Muscle of leg (tissue), 11 donors: ENCODE data around the gene MRAP. TPM values are rescaled to one million over a fixed set of nuclear protein-coding genes. Genes with fewer than 3 reads are reported as not detected.
"Not testable (repeated sequence)": the region's sequence is repeated elsewhere in the genome, so short reads cannot be mapped to it uniquely, and the experiment has no call there.

Experiments
- DNase-seq: peaks from one replicate; pipeline ENCODE4 v3.0.0; 2013
- H3K27ac ChIP-seq: one replicate; pipeline ENCODE4 v1.5.1; 2013; ENCODE audit warnings: mild to moderate bottlenecking, low read length, control low read depth
- H3K27me3 ChIP-seq: one replicate; pipeline ENCODE4 v1.6.1; 2013; ENCODE audit warnings: low read length; ENCODE audit not compliant: control insufficient read depth, insufficient read depth
- H3K36me3 ChIP-seq: one replicate; pipeline ENCODE4 v1.6.1; 2013; ENCODE audit warnings: low read length; ENCODE audit not compliant: control insufficient read depth, insufficient read depth
- H3K4me1 ChIP-seq: one replicate; pipeline ENCODE4 v1.6.1; 2013; ENCODE audit warnings: low read length; ENCODE audit not compliant: control insufficient read depth, insufficient read depth
- H3K4me3 ChIP-seq: one replicate; pipeline ENCODE4 v1.5.1; 2013; ENCODE audit warnings: low read length, control low read depth
- H3K9me3 ChIP-seq: replicated peaks from 2 replicates; pipeline ENCODE4 v1.6.1; 2013; ENCODE audit warnings: low read depth, low read length; ENCODE audit not compliant: control insufficient read depth
- WGBS: methylation state at CpG from one replicate; pipeline ENCODE4 v1.1.5; 2013; ENCODE audit warnings: missing lambda C conversion rate; ENCODE audit not compliant: insufficient coverage; 5-methylcytosine and 5-hydroxymethylcytosine counted together
- polyA plus RNA-seq, 8 donors: library from polyadenylated mRNA; unstranded; fragments of 120-200 nt; gene quantifications; one replicate each; pipeline versions ENCODE4 v1.2.1 to v1.2.3, GENCODE V29; 2013; ENCODE audit warnings: inconsistent platforms in 1 of 8, low replicate concordance in 1 of 8; ENCODE audit not compliant: insufficient read length in 8 of 8, insufficient read depth in 1 of 8
- total RNA-seq: library from RNA; stranded (reverse); fragments of 120-200 nt; gene quantifications from one replicate; pipeline ENCODE4 v1.2.4, GENCODE V29; 2013

MRAP gene
- total and polyA plus RNA-seq, 9 donors: 0.20 to 1.2 (median 0.45) TPM; not detected in 6

DNA sequence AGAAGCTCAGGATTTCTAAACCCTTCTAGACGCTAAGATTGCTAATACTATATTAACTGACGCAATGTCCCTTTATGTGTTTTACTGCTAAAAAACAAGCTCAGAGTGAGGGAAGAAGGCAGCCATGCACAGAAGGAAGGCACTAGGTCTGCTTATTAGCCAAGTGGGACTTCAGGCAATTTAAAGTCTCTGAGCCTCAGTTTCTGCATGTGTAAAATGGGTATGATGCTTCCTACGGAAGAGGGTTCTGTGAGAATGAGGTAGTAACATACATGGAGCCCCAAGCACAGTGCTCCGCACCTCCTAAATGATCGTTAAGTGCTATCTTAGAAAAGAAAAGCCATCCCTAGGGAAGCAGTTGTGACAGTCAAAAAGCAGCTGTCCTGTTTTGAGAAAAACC is 36.7 kb upstream of the MRAP start:
- H3K9me3 ChIP-seq: no peaks in the 10 kb centered on the region
- H3K4me1 ChIP-seq: peaks cover 13% of the 10 kb centered on the region
- H3K27me3 ChIP-seq: peaks cover 2% of the 10 kb centered on the region
- peaks cover 4% of the 10 kb centered on the region for H3K36me3 ChIP-seq
- WGBS: 94% methylated on average over 3 of the region's 5 CpGs
- H3K4me3 ChIP-seq: no peak overlapping the region
- DNase-seq: no peak
- no peak overlapping the region for H3K27ac ChIP-seq

DNA sequence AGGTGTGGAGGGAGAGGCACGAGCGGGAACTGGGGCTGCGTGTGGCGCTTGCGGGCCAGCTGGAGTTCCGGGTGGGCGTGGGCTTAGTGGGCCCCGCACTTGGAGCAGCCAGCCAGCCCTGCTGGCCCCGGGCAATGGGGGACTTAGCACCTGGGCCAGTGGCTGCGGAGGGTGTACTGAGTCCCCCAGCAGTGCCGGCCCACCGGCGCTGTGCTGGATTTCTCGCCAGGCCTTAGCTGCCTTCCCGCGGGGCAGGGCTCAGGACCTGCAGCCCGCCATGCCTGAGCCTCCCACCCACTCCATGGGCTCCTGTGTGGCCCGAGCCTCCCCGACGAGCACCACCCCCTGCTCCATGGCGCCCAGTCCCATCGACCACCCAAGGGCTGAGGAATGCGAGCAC is 33.3 kb upstream of the MRAP start:
- H3K27ac ChIP-seq, H3K9me3 ChIP-seq, H3K4me1 ChIP-seq, H3K4me3 ChIP-seq, H3K27me3 ChIP-seq, DNase-seq: not testable (repeated sequence)
- WGBS: 97% methylated on average over 6 of the region's 23 CpGs
- peaks cover 17% of the 10 kb centered on the region for H3K36me3 ChIP-seq

DNA sequence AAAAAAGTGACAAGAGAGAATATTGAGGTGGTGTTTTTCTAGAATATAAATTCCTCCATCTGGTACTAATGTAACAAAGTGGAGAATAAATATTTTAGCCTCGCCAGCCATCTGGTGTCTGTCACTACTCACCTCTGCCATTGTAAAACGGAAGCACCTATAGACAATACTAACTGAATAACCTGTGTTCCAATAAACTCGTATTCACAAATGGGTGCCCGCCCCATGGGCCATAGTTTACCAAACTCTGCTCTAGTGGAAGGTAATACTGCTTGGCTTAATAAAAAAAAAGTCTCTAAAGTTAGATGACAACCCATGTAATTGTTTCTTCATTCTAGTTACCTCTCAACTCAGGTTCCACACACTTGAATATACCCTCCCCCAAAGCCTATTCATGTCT is 27.9 kb upstream of the MRAP start:
- H3K9me3 ChIP-seq: no peaks in the 10 kb centered on the region
- DNase-seq: no peak
- no CpG with 5 or more reads among the region's 4 CpGs for WGBS
- H3K4me1 ChIP-seq: no peaks in the 10 kb centered on the region
- H3K4me3 ChIP-seq: no peak overlapping the region
- H3K27me3 ChIP-seq: no peaks in the 10 kb centered on the region
- no peak overlapping the region for H3K27ac ChIP-seq
- peaks cover 21% of the 10 kb centered on the region for H3K36me3 ChIP-seq

DNA sequence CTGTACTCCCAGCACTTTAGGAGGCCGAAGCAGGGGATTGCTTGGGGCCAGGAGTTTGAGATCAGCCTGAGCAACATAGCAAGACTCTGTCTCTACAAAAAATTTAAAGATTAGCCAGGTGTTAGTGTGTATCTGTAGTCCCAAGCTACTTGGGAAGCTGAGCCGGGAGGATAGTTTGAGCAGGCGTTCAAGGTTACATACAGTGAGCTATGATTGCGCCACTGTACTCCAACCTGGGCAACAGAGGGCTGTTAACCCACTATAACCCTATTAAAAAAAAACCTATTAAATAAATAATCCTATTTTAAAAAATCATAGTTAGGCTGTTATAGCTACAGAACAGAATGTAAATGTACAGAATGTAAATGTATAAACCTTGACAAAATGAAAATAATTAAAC is 22.0 kb upstream of the MRAP start:
- Histone ChIP-seq H3K4me1 (peaks cover 18% of the 10 kb centered on the region), H3K27ac (no peak overlapping the region), H3K9me3 (no peaks in the 10 kb centered on the region), H3K36me3 (peaks cover 4% of the 10 kb centered on the region), H3K27me3 (no peaks in the 10 kb centered on the region), H3K4me3 (no peak overlapping the region)
- DNase-seq: no peak
- no CpG with 5 or more reads among the region's 4 CpGs for WGBS

DNA sequence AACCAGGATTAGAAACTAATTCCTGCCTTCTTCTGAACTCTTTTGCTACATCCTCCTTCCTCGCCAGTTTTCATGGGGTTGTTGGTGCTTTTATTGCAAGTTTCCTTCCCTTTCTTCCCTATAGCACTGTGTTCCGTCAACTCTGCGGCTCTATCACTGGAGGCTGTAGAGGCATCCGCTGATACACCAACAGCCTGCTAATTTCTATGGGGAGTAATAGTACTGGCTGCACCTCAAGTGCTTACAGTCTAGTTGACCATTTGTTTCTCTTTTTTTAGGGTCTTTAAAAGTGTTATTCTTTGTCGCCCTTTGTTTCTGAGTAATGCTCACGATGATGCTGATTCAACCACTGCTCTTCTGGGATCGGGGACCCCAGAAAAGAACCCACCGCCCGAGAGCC is 20.6 kb upstream of the MRAP start:
- H3K4me3 ChIP-seq: peak overlapping the region; percentile 91
- peak overlapping the region; percentile 72 for H3K27ac ChIP-seq
- no peaks in the 10 kb centered on the region for H3K9me3 ChIP-seq
- H3K36me3 ChIP-seq: peaks cover 9% of the 10 kb centered on the region
- H3K27me3 ChIP-seq: no peaks in the 10 kb centered on the region
- WGBS: 0% methylated on average over 4 of the region's 9 CpGs
- peaks cover 18% of the 10 kb centered on the region for H3K4me1 ChIP-seq
- no peak for DNase-seq

DNA sequence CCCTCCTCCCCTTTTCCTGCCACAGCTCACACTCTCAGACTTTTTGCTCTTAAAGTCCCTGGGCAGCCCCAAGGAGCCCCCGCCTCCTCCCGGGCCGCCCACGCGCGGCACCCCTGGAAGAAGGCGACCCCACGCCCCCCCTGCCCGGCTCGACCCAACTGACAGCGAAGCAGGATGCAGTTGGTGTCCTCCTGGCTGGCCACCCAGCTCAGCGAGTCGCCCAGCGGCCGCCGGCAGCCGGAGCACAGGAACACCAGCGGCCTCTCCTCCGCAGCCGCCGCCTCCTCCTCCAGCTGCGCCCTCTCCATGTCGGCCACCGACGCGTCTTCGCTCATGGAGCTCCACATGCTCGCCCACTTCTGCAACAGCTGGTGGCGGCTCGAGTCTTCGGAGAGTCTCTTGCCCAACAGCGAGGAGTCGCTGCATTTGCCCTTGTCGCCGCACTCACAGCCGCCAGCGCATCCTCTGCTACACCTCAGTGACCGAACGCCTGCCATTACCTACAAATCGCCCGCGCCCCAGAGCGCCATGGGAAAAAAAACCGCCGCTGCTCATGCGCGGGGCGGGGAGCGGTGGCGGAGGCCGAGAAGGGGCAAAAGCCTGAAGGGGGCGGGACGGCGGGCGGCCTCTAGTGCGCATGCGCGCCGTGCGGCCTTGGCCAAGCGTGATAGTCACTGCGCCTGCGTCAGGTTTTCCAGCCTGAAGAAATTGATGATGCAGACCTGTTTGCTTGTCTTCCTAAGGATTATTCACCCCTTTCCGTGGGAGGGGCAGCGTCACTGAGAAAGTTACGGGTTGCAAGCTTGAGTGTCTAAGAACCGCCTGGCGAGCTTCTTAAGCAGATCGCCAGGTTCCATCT is 19.9 kb upstream of the MRAP start, which contains the start of gene MIS18A:
MIS18A (minus strand) TSS at position 532 of the 859 bp plus-strand sequence; CDS start at position 497, 35 bp downstream.
- Histone ChIP-seq H3K9me3 (no peaks in the 10 kb centered on the region), H3K4me3 (peak within 1 kb of the TSS; percentile 91), H3K27me3 (no peaks in the 10 kb centered on the region), H3K4me1 (peaks cover 18% of the 10 kb centered on the region), H3K27ac (peak within 1 kb of the TSS; percentile 72), H3K36me3 (peaks cover 7% of the 10 kb centered on the region)
- under 1% methylated on average over 65 of the region's 69 CpGs for WGBS
- DNase-seq: peak; percentile 97

DNA sequence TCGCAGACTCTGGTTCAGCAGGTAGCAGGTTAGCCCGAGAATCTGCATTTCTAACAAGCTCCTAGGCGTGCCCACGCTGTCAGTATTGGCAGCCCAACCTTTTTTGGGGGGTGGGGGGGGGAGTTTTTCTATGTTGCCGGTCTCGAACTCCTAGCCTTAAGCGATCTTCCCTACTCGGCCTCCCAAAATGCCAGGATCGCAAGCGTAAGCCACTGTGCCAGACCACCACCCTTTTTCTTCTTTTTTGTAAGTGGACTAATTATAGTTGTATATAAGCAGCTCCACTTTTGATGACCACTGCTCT is 19.3 kb upstream of the MRAP start:
- Histone ChIP-seq H3K4me3 (peak overlapping the region; percentile 91), H3K9me3 (no peaks in the 10 kb centered on the region), H3K4me1 (peaks cover 18% of the 10 kb centered on the region), H3K27ac (peak overlapping the region; percentile 13), H3K27me3 (no peaks in the 10 kb centered on the region), H3K36me3 (peaks cover 5% of the 10 kb centered on the region)
- DNase-seq: no peak
- 11% methylated on average over 1 of the region's 10 CpGs for WGBS

DNA sequence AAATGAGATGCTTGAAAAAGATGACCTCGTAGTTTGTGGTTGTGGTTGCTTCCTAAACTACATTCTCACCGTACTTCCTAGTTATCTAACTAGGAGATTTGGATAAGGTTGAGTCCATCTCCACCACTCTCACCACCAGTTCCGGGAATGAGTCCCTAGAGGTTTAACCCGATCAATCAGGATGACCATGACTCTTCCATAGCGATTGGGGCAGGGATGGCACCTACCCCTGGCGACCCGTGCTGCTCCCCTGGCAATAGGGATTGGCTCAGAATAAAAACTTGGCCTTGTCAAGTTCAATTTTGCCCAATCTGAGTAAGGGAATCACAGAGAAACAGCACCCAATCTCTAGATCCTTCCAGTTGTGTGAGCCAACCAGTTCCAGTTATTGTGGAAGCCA is 17.1 kb upstream of the MRAP start:
- no peak overlapping the region for H3K27ac ChIP-seq
- peaks cover 5% of the 10 kb centered on the region for H3K36me3 ChIP-seq
- H3K4me3 ChIP-seq: no peak overlapping the region
- peaks cover 18% of the 10 kb centered on the region for H3K4me1 ChIP-seq
- WGBS: 96% methylated on average over 3 of the region's 7 CpGs
- no peak for DNase-seq
- H3K27me3 ChIP-seq: no peaks in the 10 kb centered on the region
- peaks cover 2% of the 10 kb centered on the region for H3K9me3 ChIP-seq

DNA sequence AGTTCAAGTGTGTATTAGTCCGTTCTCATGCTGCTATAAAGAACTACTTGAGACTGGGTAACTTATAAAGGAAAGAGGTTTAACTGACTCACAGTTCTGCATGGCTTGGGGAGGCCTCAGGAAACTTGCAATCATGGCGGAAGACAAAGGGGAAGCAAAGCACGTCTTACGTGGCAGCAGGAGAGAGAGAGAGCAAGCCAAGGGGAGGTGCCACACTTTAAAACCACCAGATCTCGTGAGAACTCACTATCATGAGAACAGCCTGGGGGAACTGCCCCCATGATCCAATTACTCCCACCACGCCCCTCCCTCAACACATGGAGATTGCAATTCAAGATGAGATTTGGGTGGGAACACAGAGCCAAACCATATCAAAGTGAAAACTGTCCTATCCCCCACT is 15.7 kb upstream of the MRAP start:
- H3K36me3 ChIP-seq: peaks cover 5% of the 10 kb centered on the region
- 91% methylated on average over 1 of the region's 6 CpGs for WGBS
- no peak overlapping the region for H3K27ac ChIP-seq
- H3K27me3 ChIP-seq: no peaks in the 10 kb centered on the region
- H3K9me3 ChIP-seq: peaks cover 2% of the 10 kb centered on the region
- no peak for DNase-seq
- no peak overlapping the region for H3K4me3 ChIP-seq
- H3K4me1 ChIP-seq: peaks cover 13% of the 10 kb centered on the region

DNA sequence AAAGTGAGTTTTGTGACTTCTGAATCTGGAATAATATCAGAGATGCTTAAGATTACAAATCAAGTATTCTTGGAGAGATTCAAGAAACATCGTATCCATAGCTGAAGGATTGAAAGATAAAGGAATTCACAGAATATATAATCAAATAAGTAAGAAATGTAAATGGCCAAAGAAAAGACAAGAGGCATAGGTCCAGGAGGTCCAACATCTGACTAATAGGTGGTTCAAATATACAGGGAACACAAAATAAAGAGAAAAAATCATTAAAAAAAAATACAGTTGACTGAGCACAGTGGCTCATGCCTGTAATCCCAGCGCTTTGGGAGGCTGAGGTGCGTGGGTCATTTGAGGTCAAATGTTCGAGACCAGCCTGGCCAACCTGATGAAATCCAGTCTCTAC is 13.2 kb upstream of the MRAP start:
- Histone ChIP-seq H3K9me3 (peaks cover 2% of the 10 kb centered on the region), H3K4me3 (no peak overlapping the region), H3K27me3 (no peaks in the 10 kb centered on the region), H3K27ac (no peak overlapping the region), H3K4me1 (no peaks in the 10 kb centered on the region), H3K36me3 (peaks cover 5% of the 10 kb centered on the region)
- 93% methylated on average over 3 of the region's 4 CpGs for WGBS
- no peak for DNase-seq
